GM18868 (cell line): Measurements from ENCODE around the gene PLXNA4.

Experiments
- ATAC-seq: cut with Tn5 transposase; IDR thresholded peaks from one replicate; pipeline ENCODE4 v1.9.1; 2021; ENCODE audit warnings: mild to moderate bottlenecking, moderate library complexity; ENCODE audit not compliant: unreplicated experiment

The PLXNA4 gene

GRCh38 chr7:132134814-132135445 is 441.3 kb downstream of the PLXNA4 start:
- ATAC-seq: no peak

- no peak for ATAC-seq
Observed at GRCh38 chr7:132133501-132133900, 442.8 kb downstream of the PLXNA4 start.

GRCh38 chr7:132131196-132131595 is 445.1 kb downstream of the PLXNA4 start:
- no peak for ATAC-seq

GRCh38 chr7:132130497-132130896 is 445.8 kb downstream of the PLXNA4 start:
- ATAC-seq: no peak

- ATAC-seq: no peak
Observed at GRCh38 chr7:132125872-132126595, 450.2 kb downstream of the PLXNA4 start.

- ATAC-seq: no peak
Observed at GRCh38 chr7:132125096-132125495, 451.2 kb downstream of the PLXNA4 start.

GRCh38 chr7:132124575-132124974 is 451.7 kb downstream of the PLXNA4 start:
- no peak for ATAC-seq

GRCh38 chr7:132123773-132124172 is 452.5 kb downstream of the PLXNA4 start:
- ATAC-seq: no peak

- no peak for ATAC-seq
Observed at GRCh38 chr7:132122901-132123300, 453.4 kb downstream of the PLXNA4 start.

GRCh38 chr7:132121987-132122386 is 454.3 kb downstream of the PLXNA4 start:
- ATAC-seq: no peak

GRCh38 chr7:132118641-132119040 is 457.6 kb downstream of the PLXNA4 start:
- ATAC-seq: no peak

GRCh38 chr7:132117636-132118035 is 458.6 kb downstream of the PLXNA4 start:
- no peak for ATAC-seq

GRCh38 chr7:132117181-132117580 is 459.1 kb downstream of the PLXNA4 start:
- ATAC-seq: no peak

- ATAC-seq: no peak
Observed at GRCh38 chr7:132116369-132116768, 459.9 kb downstream of the PLXNA4 start.

GRCh38 chr7:132115758-132116157 is 460.5 kb downstream of the PLXNA4 start:
- no peak for ATAC-seq

GRCh38 chr7:132115028-132115427 is 461.2 kb downstream of the PLXNA4 start:
- ATAC-seq: no peak

- no peak for ATAC-seq
Observed at GRCh38 chr7:132114411-132114810, 461.9 kb downstream of the PLXNA4 start.

- no peak for ATAC-seq
Observed at GRCh38 chr7:132113536-132114371, 462.5 kb downstream of the PLXNA4 start.

- ATAC-seq: no peak
Observed at GRCh38 chr7:132112657-132113056, 463.6 kb downstream of the PLXNA4 start.

- ATAC-seq: no peak
Observed at GRCh38 chr7:132112106-132112505, 464.2 kb downstream of the PLXNA4 start.

- ATAC-seq: no peak
Observed at GRCh38 chr7:132110692-132111091, 465.6 kb downstream of the PLXNA4 start.

- no peak for ATAC-seq
Observed at GRCh38 chr7:132109769-132110168, 466.5 kb downstream of the PLXNA4 start.
